Inflammatory macrophage treated with lipopolysaccharide for 4 hours (primary cell): Measurements from ENCODE around the gene SMARCB1.
A peak's percentile ranks its signal among the peaks of the same experiment; 100 is the strongest.

Experiments
- DNase-seq: peaks from one replicate; pipeline ENCODE4 v3.0.0-alpha.2; 2020

Gene SMARCB1

DNA sequence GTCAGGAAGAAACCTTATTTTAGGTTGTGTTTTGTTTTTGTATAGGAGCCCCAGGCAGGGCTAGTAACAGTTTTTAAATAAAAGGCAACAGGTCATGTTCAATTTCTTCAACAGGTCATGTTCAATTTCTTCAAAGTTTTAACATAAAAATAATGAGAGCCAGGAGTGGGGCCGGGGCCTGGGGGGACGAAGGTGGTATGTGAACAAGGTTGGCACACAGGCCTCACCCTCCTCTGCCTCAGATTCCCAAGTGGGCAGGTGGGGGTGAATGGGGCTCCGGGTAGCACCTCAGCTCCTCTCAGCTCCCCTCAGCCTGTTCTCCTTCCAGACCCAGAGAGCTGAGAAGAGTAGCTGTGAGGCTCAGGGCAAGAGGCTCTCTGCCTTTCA, 47.6 kb downstream of the SMARCB1 start:
- no peak for DNase-seq

DNA sequence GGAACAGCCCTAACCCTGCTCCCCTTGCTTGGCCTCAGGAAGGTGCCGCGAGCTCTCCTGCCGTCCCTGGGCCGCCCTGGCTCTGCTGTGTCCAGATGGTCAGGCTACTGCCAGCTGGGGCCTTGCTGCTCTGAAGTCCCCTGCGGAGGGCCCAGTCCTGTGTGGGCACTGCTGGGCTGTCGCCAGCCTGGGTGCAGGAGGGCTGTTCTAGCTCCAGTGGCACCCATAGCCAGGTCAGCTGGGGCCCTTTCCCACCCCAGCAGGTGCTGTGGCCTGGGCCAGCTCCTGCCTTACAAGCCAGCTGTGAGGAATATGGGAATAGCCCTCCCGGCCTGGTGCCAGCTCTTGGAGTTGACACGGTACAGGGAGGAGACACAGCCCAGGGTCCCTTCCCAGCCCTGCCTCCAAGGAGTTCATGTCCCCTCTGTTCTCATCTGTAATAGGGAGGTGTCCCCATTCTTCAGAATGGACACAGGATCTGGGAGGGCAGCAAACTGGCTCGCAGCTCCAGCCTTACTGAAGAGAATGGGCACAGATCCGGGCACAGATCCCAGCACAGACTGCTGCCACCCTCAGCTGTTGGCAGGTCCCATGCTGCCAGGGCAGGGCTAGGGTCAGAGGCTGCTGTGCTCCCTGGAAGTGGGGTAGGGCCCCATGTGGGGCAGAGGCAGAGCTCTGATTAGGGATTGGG, 48.2 kb downstream of the SMARCB1 start:
- DNase-seq, result no peak

DNA sequence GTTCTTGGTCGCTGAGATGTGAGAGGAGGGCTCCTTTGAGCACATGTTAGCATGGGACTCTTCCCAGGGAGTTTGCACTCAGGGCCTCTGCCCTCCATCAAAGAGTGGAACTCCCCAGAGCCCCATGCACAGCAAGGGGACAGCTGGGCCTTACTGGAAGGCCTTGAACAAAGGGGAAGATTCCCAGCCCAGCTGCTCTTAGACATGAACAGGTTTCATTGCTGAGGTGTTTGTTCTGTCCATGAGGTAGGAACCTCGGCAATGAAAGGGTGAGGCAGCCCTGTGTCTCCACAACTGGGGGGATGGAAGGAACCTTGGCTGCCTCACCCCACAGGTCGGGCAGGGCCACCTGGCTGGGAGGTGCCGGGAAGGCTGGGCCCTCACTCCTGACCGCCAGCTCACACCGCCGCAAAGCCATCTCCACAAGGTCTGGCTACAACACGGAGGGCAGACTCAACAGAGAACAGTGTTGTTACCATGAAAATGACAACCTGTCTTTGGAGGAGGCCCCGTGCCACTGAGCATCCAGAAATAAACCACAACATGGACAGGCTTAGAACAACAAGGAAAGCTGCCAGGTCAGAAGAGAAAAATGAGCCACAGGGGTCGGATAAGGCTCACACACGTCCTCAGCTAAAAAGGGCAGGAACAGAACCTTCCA, 48.8 kb downstream of the SMARCB1 start:
- DNase-seq, result no peak

DNA sequence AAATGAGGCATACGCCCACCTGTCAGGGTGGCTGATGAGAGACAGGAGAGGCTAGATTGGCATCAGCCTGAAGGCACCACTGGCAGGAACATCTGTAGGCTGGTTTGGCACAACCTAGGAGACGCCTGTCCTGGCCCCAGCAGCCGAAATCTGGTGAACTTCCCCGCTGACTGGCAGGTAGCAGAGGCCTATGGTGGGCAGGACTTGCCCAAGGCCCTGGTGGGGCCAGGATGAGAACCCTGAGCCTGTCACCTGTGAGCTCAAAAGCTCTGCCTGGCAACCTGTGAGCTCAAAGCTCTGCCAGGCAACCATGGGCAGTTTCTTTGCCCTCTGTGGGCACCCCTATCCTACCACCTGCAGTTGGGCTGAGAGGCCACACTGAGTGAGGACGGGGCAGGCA, 49.5 kb downstream of the SMARCB1 start:
- no peak for DNase-seq

DNA sequence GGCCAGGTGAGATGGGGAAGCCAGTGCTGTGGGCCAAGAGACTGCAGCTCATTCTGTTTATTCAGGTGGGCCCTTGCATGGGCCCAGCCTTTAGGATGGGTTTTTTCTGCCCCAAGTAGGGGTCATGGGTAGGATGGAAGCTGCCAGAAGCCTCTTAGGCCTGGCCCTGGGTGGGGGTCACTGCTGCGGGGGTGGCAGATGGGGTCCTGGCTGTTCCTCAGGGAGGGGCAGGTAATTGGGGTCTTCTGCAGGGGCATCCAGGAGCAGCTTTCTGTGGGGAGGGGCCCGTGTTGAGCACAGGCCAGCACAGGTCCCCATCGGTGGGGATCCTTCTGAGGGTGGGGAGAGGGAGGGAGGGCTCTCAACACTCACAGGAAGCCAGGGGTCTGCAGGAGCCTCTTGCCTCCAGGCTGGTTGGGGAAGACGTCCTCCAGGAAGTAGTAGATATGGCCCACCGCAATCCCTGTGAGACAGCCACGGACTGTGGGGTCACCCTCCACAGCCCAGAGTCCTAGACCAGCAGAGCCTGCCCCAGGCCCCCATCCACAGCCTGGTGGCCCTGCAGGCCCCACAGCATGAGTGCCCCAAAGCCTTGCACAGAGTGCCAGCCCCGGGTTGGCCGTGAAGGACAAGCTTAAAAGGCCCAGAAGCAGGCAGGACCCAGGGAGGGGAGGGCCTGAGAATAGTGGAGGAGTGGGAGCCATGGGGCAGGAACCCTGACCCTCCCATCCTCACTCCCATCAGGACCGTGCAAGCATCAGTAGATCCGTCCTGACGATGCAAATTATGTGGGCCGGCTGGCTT, 50.1 kb downstream of the SMARCB1 start:
- no peak for DNase-seq

DNA sequence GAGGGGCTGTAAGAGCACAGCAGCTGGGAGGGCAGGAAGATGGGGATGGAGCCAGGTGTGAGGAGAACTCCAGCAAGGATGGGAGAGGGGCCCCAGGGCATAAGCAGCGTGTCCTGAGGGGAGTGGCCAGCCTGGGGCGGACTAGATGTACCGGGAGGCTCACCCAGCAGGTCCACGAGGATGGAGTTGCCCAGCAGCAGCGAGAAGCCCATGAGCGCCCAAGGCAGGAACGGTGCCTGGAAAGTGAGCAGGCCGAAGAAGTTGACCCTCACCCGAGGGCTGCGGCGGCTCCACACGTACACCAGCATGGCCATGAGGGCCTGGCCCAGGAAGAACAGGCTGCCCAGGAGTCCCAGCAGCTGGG, 50.7 kb downstream of the SMARCB1 start:
- DNase-seq, result no peak

DNA sequence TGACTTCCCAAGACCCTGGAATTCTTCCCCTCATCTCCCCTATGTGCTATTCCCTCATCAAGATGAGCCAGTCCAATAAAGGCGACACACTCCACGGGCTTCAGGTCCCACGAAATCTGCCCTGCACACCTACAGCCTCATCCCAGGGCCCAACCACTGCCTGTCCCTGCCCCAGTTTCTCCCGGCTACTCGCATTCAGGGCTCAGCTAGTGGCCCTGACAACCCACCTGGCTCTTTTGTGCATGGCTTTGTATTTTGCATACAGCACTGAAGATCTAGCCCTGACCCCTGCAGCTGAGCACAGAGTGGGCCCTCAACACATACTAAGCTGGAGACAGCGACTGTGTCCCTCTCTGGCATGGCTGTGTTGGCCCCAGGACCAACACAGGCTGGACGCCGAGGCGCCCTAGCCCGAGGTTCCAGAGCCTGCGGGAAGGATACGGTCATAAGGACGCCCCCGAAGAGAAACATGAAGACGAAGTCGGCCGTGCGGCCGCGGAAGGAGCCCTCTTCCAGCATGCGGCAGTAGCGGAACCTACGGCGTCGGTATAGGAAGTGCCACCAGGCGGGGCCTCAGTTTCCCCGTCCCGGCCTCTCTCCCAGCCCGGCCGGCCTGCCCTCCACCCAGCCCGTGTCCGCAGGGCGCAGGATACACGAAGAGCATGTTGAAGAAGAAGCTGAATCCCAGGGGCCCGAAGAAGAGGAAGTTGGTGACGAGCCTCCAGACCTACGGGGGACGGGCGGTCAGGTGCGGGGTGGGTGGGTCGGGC, 51.3 kb downstream of the SMARCB1 start:
- no peak for DNase-seq

DNA sequence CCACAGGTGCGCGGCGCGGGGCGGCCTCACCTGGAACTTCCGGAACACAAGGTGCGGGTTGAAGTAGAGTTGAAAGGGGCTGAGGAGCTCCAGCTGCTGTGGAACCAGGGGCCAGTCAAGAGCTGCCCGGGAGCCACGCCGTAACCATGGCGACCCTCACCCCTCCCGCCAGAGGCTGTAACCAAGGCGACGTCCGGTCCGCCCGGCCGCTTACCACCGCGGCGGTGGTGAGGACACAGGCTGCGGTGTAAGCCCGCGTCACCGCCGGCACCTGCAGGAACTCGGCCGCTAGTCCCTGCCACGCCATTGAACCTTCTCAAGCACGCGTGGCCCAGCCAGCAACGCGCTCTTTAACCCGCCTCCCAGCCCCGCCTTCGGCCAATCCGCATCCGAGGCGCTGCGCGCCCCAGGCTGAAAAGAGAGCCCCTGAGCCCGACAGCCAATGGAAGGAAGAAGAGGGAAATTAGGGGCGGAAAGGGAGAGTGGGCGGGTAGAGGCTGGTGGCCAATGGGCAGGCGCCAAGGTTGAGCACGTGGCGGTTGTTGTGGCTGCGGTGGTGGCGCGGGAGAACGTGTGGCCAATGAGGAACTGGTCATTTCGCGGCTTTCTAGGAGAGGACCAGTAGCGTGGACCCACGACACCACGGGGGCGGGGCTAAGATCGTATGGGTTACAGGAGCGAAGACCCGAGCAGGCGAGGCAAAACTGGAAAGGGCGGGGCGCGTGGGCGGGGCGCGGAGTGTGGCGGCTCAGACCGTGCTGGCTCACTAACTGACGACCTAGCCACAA, 52.1 kb downstream of the SMARCB1 start, which contains the start of gene DERL3:
Gene DERL3, minus strand, starts transcription at position 326 of the 788 bp plus-strand sequence. Its CDS starts 19 bp downstream, at position 307.
- peak; percentile 99 for DNase-seq

DNA sequence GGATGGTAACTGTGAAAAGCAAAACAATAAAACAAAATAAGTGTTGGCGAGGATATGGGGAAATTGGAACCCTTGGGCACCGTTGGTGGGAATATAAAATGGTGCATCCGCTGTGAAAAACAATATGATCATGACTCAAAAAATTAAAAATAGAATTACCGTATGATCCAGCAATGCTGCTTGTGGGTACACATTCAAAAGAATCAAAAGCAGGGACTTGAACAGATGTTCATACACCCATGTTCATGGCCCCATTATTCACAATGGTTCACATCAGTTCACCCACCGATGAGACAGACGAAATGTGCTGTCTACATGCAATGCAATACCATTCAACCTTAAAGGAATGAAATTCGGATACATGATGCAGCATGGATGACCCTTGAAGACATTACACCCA, 53.3 kb downstream of the SMARCB1 start:
- DNase-seq, result no peak

DNA sequence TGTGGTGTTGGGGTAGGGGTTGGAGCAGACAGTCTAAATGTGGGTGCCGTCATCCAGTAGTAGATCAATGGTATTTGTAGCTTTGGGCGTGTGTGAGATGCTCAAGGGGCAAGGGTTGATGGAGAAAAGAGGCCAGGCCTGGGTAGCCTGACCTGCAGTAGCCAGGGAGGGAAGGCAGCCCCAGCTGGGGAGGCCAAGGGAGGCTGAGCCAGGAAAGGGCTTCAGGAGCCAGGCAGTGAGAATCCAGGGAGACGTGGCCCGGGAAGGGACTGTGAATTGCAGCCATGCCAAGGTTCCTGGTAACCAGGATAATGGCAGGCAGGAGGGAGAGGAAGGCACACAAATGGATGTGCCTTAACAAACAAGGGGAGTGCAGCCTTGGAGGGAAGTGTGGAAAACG, 54.5 kb downstream of the SMARCB1 start:
- no peak for DNase-seq

DNA sequence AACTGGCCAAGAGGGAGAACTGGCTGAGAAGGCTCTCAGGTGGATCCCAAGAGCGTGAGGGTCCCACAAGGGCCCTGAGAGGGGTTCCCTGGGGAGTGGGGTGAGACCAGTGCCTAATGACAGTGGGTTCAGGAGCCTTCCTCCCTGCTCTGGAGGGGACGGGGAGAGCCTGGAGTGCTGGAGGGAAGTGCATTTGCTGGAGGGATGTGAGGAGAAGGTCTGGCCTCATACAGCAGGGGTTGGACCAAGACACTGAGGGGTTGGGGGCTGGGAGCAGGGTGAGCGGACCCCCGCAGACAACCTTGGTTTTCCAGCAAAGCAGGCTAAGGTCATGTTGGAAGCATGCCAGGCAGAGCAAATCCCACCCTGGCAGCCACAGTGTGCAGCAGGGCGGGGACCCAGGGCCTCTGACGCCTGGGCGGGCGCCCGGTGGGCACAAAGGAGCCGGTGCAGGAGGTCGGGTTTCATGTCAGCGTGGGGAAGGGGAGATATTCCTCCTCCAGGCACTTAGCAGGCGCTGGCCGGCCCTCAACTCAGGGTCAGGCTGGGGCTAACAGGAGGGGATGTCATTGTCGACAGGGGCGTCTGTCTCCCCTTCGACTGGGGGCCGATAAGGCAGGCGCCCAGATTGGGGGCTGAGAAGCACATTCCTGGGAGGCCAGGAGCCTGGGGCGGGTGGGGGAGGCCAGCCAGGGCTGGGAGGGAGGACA, 55.1 kb downstream of the SMARCB1 start:
- DNase-seq, result no peak

DNA sequence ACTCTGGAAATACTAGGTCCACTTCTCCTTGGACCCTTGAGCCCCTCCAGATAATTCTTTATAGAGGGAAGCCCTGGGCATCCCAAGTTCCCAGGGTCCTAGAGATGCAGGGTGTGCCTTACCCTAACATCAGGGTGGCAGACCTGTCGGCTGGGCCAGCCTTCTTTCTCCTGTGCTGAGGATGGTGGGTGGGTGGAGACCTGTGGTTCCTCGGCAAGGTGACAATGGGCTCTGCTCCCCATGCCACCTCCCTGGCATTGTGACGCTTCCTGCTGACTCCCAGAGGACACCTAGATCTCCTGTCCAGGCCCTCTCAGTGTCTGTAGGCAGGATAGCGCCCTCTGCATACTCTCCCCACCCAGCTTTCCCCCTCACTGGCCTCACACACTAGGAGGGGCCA, 55.8 kb downstream of the SMARCB1 start:
- DNase-seq, result no peak

DNA sequence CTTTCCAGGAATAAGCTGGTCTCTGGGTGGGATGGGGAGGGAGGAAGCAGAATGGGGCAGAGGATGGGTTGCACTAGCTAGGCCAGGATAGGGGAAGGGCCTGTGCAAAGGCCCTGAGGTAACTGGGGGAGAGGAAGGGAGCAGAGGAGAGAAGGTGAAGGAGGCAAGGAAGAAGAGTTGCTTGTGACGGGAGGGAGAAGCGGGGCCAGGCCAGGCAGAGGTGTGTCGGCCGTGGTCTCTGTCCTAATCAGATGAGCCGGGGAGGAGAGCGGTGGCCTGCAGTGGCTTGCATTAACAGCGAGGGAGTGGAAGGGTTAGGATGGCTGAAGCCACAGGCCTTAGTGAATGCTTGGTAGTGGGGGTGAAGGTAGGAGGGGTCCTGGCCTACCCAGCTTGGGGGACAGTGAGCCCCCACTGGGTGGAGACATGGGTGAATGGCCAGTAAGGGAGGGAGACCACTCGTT, 58.0 kb downstream of the SMARCB1 start:
- DNase-seq, result no peak

DNA sequence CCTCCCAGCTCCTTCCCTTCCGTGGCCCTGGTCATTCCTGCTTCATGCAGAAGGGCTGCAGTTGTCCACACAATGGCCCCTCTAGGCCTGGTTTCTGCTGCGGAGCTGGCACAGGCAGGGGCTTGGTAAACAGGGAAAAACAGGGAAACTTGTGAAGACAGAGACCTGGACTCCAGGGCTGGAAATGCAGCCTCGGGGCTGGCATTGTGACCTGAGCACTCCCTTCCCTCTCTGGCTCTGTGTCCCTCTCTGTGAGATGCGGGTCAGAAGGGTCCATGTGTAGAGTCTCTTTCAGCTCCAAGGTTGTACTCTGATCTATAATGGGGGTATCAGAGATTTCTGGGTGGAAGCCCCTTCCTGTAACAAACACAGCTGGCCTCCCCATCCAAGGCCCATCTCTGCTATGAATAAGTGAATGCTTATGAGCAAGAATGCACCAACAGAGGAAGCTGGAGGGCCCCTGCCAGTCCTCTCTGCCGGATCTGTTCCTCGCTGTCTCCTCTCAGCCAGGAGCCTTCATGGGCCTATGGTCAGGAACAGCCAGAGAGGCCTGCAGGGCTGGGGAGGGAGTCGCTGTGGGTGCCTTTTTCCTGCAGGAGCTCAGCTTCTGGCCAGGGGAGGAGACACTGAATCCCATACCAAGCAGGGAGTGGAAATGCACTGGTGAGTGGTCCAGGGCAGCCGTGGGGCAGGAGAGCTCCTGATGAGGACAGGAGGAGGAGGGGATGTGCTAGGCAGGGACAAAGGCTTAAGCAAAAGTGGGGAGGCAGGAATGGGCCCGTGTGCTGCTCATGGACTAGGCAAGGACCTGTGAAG, 58.7 kb downstream of the SMARCB1 start:
- DNase-seq, result no peak

DNA sequence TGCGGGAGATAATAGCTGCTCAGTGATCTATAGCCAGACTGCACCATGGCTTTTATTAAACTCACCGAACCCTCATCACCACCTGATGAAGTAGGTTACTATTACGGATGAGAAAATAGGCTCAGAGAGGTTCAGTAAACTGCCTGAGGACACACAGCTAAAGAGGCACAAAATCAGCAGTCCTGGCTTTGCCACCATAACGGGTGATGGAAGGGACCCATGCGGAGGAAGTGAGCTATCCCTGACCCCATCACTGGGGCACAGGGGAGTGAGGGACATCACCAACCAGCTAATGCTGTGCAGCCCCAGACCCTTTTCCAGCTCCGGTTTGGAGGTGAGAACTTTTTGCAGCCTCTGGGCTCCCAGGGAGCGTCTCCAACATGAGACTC, 59.3 kb downstream of the SMARCB1 start:
- no peak for DNase-seq

DNA sequence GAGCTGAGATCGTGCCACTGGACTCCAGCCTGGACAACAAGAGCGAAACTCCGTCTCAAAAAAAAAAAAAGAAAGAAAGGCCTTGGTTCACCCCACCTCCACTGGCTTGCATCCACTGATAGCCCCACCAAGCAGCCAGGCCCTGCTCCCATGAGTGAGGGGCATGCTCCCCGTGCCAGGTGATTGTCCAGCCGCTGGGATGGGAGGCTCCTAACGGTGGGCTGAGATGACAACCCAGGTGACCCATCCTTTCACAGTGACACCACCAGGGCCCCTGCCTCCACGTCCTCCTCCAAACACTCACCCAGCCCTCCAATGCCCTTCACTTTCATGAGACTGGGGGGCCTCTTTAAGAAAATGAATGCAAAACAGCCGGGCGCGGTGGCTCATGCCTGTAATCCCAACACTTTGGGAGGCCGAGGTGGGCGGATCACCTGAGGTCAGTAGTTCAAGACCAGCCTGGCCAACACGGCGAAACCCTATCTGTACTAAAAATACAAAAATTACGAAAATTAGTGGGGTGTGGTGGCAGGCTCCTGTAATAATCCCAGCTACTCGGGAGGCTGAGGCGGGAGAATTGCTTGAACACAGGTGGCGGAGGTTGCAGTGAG, 60.6 kb downstream of the SMARCB1 start:
- no peak for DNase-seq

DNA sequence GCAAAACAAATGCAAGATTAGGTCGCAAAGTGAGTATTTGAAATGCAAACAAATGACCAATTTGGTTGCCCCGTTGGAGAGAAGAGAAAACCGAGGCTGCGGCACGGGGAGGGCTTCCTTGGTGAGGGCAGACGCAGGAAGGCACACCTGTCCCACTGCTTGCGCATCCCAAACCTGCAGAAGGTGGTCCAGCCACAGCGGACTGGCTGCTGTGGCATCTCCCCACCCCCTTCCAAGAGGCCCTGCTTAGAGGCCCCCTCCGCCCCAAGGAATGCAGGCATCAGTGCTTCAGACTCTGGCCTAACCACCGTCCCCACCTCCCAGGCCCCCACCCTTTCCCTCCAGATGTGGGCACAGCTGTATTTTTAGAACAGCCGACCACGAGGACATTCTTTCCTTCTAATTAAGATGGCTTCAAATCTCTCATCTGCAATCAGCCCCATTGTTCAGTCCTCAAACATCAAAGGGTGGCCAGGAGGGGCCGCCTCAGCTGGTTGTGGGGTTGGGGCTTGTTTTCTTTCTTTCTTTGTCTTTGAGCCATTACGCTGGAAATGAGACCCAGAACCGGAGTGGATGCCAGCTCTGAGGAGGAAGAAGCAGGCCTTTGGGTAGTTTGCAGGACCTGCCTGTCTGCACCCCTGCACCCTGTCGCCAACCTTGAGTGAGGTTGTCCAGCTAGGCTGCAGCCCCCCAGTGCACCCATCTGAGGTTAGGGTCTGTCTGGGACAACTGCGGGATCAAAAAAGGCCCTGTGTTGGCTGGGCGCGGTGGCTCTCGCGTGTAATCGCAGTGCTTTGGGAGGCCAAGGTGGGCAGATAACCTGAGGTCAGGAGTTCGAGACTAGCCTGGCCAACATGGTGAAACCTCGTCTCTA, 61.5 kb downstream of the SMARCB1 start:
- DNase-seq, result no peak

DNA sequence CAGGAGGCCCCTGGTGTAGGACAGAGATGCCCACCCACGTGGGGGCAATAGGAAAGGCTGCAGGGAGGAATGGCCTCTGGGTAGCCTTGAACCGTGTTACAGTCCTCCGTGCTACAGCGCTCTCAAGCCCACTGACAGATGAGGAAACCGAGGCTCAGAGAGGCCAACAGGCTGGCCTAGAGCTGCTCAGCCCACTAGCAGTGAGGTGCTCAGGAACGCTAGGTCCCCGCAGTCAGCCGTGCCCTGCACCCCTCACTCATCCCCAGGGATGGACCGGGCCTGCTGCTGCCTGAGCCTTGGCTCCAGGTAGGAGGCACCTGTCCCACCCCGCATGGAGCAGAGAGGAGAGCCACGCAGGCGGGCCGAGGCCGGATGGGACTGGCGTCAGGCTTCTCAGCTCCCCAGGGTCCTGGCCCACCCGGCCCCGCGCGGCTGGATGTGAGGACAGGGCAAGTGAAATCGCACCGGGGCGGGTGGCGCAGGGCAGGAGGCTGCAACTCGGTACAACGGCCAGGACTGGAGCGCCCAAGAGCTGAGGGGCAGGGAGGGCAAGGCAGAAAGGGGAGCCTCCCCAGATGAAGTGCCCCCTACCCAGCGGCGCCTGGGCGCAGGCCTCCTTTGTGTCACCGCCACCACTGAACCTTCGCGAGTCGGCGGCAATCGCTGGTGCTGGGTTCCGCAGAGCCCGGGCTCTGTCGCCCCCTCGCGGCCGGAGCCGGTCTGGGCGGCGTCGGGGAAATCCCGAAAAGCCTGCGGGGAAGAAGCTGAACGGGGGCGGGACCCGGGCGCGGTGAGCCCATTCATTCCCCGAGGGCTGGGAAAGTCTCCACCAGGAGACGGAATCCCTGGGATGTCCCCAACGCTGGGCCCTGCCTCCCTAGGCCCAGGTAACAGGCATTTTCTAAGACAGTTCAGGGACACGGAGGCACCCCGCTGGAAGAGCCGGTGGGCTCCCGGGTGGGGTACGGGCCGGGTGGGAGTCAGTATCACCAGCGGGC, 62.5 kb downstream of the SMARCB1 start:
- DNase-seq, result peak; percentile 68
